Type B pancreatic cell (in vitro differentiated cells): ENCODE data around the gene NTHL1. TPM values are rescaled to one million over a fixed set of nuclear protein-coding genes. Genes with fewer than 3 reads are reported as not detected.
A peak's percentile ranks its signal among the peaks of the same experiment; 100 is the strongest.

Source experiments
- DNase-seq: peaks from one replicate; pipeline ENCODE4 v3.0.0; 2021; ENCODE audit warnings: mixed read lengths; ENCODE audit not compliant: unreplicated experiment; ENCODE audit errors: extremely low spot score
- H3K27ac Mint-ChIP-seq: 2 replicates; pipeline ENCODE4 v1.8.0; 2021; ENCODE audit warnings: mild to moderate bottlenecking, mixed read lengths
- H3K27me3 Mint-ChIP-seq: 2 replicates; pipeline ENCODE4 v1.8.0; 2021; ENCODE audit warnings: mixed read lengths
- H3K36me3 Mint-ChIP-seq: 2 replicates; pipeline ENCODE4 v1.8.0; 2021; ENCODE audit warnings: mixed read lengths
- H3K4me1 Mint-ChIP-seq: one replicate; pipeline ENCODE4 v1.8.0; 2021; ENCODE audit warnings: mixed read lengths; ENCODE audit not compliant: unreplicated experiment
- H3K4me3 Mint-ChIP-seq: 2 replicates; pipeline ENCODE4 v1.8.0; 2021; ENCODE audit warnings: mild to moderate bottlenecking, mixed read lengths
- H3K9me3 Mint-ChIP-seq: 2 replicates; pipeline ENCODE4 v1.8.0; 2021; ENCODE audit warnings: mixed read lengths
- CTCF ChIP-seq: fragments of 200-600 bp; sonication (generic); conservative IDR thresholded peaks from 2 replicates; pipeline ENCODE4 v1.5.0; 2021; ENCODE audit warnings: antibody characterized with exemption, mild to moderate bottlenecking
- total RNA-seq: library from RNA; stranded (reverse); gene quantifications from 2 replicates; pipeline ENCODE4 v1.2.1, GENCODE V29; 2021; ENCODE audit warnings: low replicate concordance

NTHL1 gene
- total RNA-seq, 1 donor from 2014 or later, result 37.6 TPM

DNA sequence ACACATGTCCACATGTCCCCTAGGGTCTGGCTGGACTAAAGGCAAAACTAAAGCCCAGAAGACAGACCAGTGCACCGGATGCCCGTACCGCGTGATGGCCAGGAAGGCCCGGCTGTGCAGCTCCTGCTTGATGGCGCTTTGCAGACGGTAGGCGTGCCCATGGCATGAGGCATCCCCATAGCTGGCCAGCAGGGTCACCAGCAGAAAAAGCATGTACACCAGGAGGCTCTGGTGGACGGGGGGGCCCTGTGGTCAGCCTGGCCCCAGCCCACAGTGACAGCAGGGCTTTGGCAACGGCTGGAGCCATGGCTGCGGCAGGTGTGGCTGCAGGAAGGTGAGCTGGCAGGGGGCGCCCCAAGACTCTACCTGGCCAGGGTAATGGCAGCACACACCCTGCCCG is 45.2 kb upstream of the NTHL1 start:
- no peak for DNase-seq
- H3K9me3 Mint-ChIP-seq, result no peaks in the 10 kb centered on the region
- H3K4me3 Mint-ChIP-seq, result no peak overlapping the region
- no peak overlapping the region for H3K27ac Mint-ChIP-seq
- no peaks in the 10 kb centered on the region for H3K4me1 Mint-ChIP-seq
- no peaks in the 10 kb centered on the region for H3K27me3 Mint-ChIP-seq
- TF ChIP-seq CTCF, result no peak
- H3K36me3 Mint-ChIP-seq, result peaks cover 4% of the 10 kb centered on the region

- H3K27ac Mint-ChIP-seq, result no peak overlapping the region
- no peaks in the 10 kb centered on the region for H3K4me1 Mint-ChIP-seq
- no peaks in the 10 kb centered on the region for H3K9me3 Mint-ChIP-seq
- no peak for TF ChIP-seq CTCF
- no peak for DNase-seq
- H3K4me3 Mint-ChIP-seq, result no peak overlapping the region
- peaks cover 4% of the 10 kb centered on the region for H3K36me3 Mint-ChIP-seq
- H3K27me3 Mint-ChIP-seq, result no peaks in the 10 kb centered on the region
Measured at GRCh38 chr16:2092256-2092620, 44.6 kb upstream of the NTHL1 start.

DNA sequence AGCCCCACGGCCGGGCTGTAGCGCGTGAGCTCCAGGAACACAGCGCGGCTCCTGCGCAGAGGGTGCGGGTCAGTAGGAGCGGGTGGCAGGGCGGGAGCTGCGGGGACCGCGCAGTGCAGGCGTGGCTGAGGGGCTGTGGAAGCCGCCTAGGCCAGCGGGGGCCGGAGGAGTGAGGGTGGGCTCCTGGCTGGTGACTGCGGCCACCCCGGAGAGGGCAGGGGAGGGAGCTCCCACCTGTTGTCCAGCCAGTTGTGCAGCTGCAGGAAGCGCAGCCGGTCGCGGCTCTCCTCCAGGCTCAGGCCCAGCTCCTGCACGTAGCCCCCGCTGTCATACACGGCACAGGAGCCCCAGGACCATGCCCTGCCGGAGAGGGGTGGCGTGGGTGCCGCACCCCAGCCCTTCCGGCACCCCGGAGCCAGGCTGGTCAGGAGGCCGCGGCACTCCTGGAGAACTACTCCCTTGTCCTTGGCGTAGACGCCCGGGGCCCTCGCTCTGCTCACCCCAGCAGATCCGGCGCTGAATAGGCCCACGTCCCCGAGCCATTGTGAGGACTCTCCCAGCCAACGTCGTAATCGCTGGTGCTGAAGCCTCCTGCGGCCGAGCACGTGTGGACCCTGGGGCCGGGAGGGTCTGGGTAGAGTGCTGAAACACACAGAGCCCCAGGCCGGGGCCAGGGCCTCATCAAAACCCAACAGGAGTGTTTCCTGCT is 44.1 kb upstream of the NTHL1 start:
- Mint-ChIP-seq H3K4me3 (no peak overlapping the region), H3K27ac (no peak overlapping the region), H3K36me3 (peaks cover 4% of the 10 kb centered on the region), H3K4me1 (no peaks in the 10 kb centered on the region), H3K27me3 (no peaks in the 10 kb centered on the region), H3K9me3 (no peaks in the 10 kb centered on the region)
- no peak for TF ChIP-seq CTCF
- DNase-seq, result no peak

GRCh38 chr16:2090777-2091546 is 43.3 kb upstream of the NTHL1 start:
- peak; percentile 93 for DNase-seq
- Mint-ChIP-seq H3K27ac (no peak overlapping the region), H3K36me3 (peaks cover 3% of the 10 kb centered on the region), H3K4me1 (no peaks in the 10 kb centered on the region), H3K27me3 (no peaks in the 10 kb centered on the region), H3K4me3 (peak overlapping the region; percentile 20), H3K9me3 (no peaks in the 10 kb centered on the region)
- no peak for TF ChIP-seq CTCF

DNA sequence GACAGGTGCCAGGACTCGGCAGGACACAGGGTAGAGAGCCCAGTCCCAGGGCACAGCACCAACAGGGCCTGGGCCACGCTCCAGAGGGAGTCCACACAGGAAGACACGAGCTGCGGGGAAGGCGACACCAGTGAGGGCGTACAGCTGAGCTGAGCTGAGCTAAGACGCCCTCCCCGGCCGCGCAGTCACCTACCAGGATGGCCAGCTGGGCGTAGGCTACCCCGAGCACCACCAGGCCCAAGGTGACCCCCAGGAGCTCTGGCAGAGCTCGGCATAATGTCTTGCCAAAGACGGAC is 42.8 kb upstream of the NTHL1 start:
- Mint-ChIP-seq H3K36me3 (no peaks in the 10 kb centered on the region), H3K9me3 (no peaks in the 10 kb centered on the region), H3K4me1 (no peaks in the 10 kb centered on the region), H3K4me3 (peak overlapping the region; percentile 20), H3K27me3 (no peaks in the 10 kb centered on the region), H3K27ac (no peak overlapping the region)
- no peak for DNase-seq
- no peak for TF ChIP-seq CTCF
